Panc1 (cell line): Measurements from ENCODE around the gene LVRN. TPM values are rescaled to one million over a fixed set of nuclear protein-coding genes. Genes with fewer than 3 reads are reported as not detected.

Experiments used
- ATAC-seq: fragments of 200-7000 bp; cut with Tn5 transposase; 2 replicates; pipeline ENCODE4 v1.9.1; 2020; ENCODE audit warnings: mild to moderate bottlenecking, moderate library complexity
- BruUV-seq: library from RNA; stranded (reverse); fragments of 400-500 nt; replicated peaks from 2 replicates; lab custom pipeline; 2021; lab: Mats Ljungman, UMichigan
- CTCF ChIA-PET: fragments of 300-600 bp; sonication (Branson Sonifier 250); formaldehyde crosslinking; loops from one replicate; lab custom pipeline; 2022; ENCODE audit warnings: antibody characterized with exemption; lab: Charles Lee
- POLR2A ChIA-PET: fragments of 300-600 bp; sonication (Branson Sonifier 250); formaldehyde crosslinking; loops from one replicate; lab custom pipeline; 2022; ENCODE audit warnings: antibody characterized with exemption; lab: Charles Lee
- DNase-seq: peaks from one replicate; pipeline ENCODE4 v3.0.0-alpha.2; 2010; ENCODE audit warnings: low read depth, low spot score
- H3K27ac ChIP-seq: 2 replicates; pipeline ENCODE4 v1.5.1; 2011; ENCODE audit warnings: mild to moderate bottlenecking, low read length, inconsistent platforms
- H3K27me3 ChIP-seq: fragments of 200-500 bp; sonication (Bioruptor generic); 2 replicates; pipeline ENCODE4 v1.6.0; 2014; ENCODE audit warnings: low read length, inconsistent platforms; ENCODE audit not compliant: control insufficient read depth, insufficient read depth
- H3K36me3 ChIP-seq: fragments of 200-500 bp; sonication (Bioruptor generic); 2 replicates; pipeline ENCODE4 v1.5.1; 2014; ENCODE audit warnings: inconsistent platforms, mild to moderate bottlenecking, low read length, moderate library complexity; ENCODE audit not compliant: control insufficient read depth, insufficient read depth
- H3K4me1 ChIP-seq: 2 replicates; pipeline ENCODE4 v1.5.1; 2011; ENCODE audit warnings: inconsistent platforms, mild to moderate bottlenecking, low read length, moderate library complexity; ENCODE audit not compliant: control insufficient read depth, insufficient read depth
- H3K4me3 ChIP-seq, 2 experiments: 2 replicates each; pipeline ENCODE4 v1.5.1; 2011 to 2012; ENCODE audit warnings: low read depth in 2 of 2, low read length in 2 of 2, mild to moderate bottlenecking in 2 of 2, inconsistent platforms in 1 of 2, moderate library complexity in 1 of 2
- H3K9me3 ChIP-seq: fragments of 200-500 bp; sonication (Bioruptor generic); 2 replicates; pipeline ENCODE4 v1.5.1; 2014; ENCODE audit warnings: low read depth, mild to moderate bottlenecking, inconsistent platforms, low read length, moderate library complexity; ENCODE audit not compliant: control insufficient read depth, insufficient read depth
- CTCF ChIP-seq: fragments of 450-650 bp; IDR thresholded peaks from 2 replicates; pipeline ENCODE4 v1.5.1; 2017; ENCODE audit warnings: mild to moderate bottlenecking
- POLR2AphosphoS5 ChIP-seq: IDR thresholded peaks from 2 replicates; pipeline ENCODE4 v1.6.1; 2012; ENCODE audit warnings: mild to moderate bottlenecking, low read depth, low read length, moderate library complexity
- REST ChIP-seq, 2 experiments: IDR thresholded peaks; 2 replicates each; pipeline ENCODE4 v1.6.1; 2011 to 2012; ENCODE audit warnings: low read depth in 2 of 2, control low read depth in 1 of 2, low read length in 1 of 2, mild to moderate bottlenecking in 1 of 2, moderate library complexity in 1 of 2; ENCODE audit not compliant: insufficient read depth in 1 of 2
- SIN3A ChIP-seq: IDR thresholded peaks from 2 replicates; pipeline ENCODE4 v1.6.1; 2012; ENCODE audit warnings: low read depth, mild to moderate bottlenecking, low read length, moderate library complexity, borderline replicate concordance; ENCODE audit not compliant: insufficient read depth
- TCF7L2 ChIP-seq: IDR thresholded peaks from 2 replicates; pipeline ENCODE4 v1.6.1; 2011; ENCODE audit warnings: mild to moderate bottlenecking, low read depth, low read length, inconsistent platforms
- in situ Hi-C: cut with HindIII; loops from 2 replicates; pipeline ENCODE4 v1.10.0; 2016; ENCODE audit warnings: low sequenced_read_pairs, low pct_unique_long_range_greater_than_20kb
- intact Hi-C: fragments of 100-400 bp; cut with micrococcal nuclease; formaldehyde crosslinking; loops from one replicate; pipeline ENCODE4 v1.10.0; 2022; ENCODE audit not compliant: unreplicated experiment
- total RNA-seq: library from RNA; stranded (reverse); gene quantifications from one replicate; pipeline ENCODE4 v1.2.1, GENCODE V29; 2021; ENCODE audit not compliant: unreplicated experiment

LVRN gene
- total RNA-seq, 1 experiment from 2014 or later = 0.08 TPM

- H3K36me3 ChIP-seq = no peaks in the 10 kb centered on the region
- H3K27ac ChIP-seq = no peak within 1 kb of the TSS; the same call in 1 of the 2 replicates
- ChIA-PET CTCF (no interaction called here), POLR2A (no interaction called here)
- peak; percentile 64; the same call in 1 of the 2 replicates for TF ChIP-seq CTCF
- no peak for TF ChIP-seq TCF7L2
- H3K4me1 ChIP-seq = peaks cover 7% of the 10 kb centered on the region; the same call in 1 of the 2 replicates
- H3K9me3 ChIP-seq = no peaks in the 10 kb centered on the region
- intact Hi-C loops (no loop called here), in situ Hi-C loops (no loop called here)
- ATAC-seq (peak; percentile 98), DNase-seq (peak; percentile 41)
- H3K27me3 ChIP-seq = no peaks in the 10 kb centered on the region
- no TSS peak for BruUV-seq
- peak within 1 kb of the TSS in 1 of 2 experiments; percentile 21; a peak in 1 of 4 replicates for H3K4me3 ChIP-seq
These were observed 69.8 kb downstream of the LVRN start, which contains the start of gene ARL14EPL for GRCh38 chr5:116032094-116032517. Gene ARL14EPL (plus strand): TSS chr5:116032472. CDS start chr5:116051466, 18,994 bp downstream.

- TF ChIP-seq POLR2AphosphoS5 (no peak), CTCF (no peak), TCF7L2 (no peak), SIN3A (no peak), REST (IDR thresholded peaks at IDR 0.05; ENCODE audit: insufficient read depth in 1 of 2, low read depth in 2 of 2, low read length in 1 of 2) (no peak)
- intact Hi-C loops = no loop called here
- no peak for DNase-seq
These were observed 70.7 kb downstream of the LVRN start for GRCh38 chr5:116032991-116033390.

More at GRCh38 chr5:116032991-116033390, 70.7 kb downstream of the LVRN start:
- Histone ChIP-seq H3K9me3 (no peaks in the 10 kb centered on the region), H3K27ac (no peak overlapping the region), H3K27me3 (no peaks in the 10 kb centered on the region), H3K36me3 (no peaks in the 10 kb centered on the region), H3K4me3 (no peak overlapping the region), H3K4me1 (peaks cover 7% of the 10 kb centered on the region; the same call in 1 of the 2 replicates)
- ChIA-PET POLR2A (interaction anchor here (0.5 kb wide), 1 partner anchor 489 kb away, joined by 15 read pairs; the partner anchor contains the start of gene FEM1C), CTCF (no interaction called here)
- no TSS peak for BruUV-seq
- ATAC-seq = no peak
- in situ Hi-C loops = no loop called here
